GM18498 (cell line): ENCODE data around the gene IRF6.

ENCODE experiments used
- ATAC-seq: cut with Tn5 transposase; IDR thresholded peaks from one replicate; pipeline ENCODE4 v1.9.1; 2021; ENCODE audit warnings: mild to moderate bottlenecking, moderate library complexity; ENCODE audit not compliant: unreplicated experiment

The IRF6 gene

DNA sequence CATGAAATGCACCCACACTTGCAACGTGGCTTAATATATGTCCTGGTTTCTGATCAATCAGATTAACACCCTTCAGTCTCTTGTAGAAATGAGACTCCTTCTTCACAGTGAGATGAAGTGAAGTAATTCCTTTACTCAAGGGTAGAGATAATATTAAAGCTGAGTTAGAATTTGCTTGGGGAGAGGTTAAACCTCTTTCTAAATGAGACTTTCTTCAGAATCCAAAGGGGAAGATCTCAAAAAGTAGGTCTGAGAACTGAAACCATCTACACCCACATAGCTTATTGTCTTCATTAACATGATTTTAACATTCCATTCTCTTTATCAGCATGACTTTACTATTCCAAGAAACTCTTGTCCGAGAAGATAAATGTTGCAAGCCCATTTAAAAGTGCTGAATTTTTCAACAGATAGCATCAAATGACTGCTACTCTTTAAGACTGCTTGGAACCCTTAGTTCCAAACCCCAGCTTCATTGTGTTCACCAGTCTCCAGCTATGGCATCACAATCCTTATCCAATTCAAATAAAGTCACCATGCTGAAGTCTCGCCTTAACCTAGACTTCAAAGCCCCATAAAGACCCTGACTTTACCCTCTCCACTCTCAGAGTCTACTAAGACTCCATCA is 69.3 kb downstream of the IRF6 start:
- no peak for ATAC-seq
